HEK293T (cell line): ENCODE results near the gene CSK.

Source experiments
- CTCF ChIA-PET: fragments of 350-600 bp; formaldehyde crosslinking; extraction: SDS; loops from one replicate; lab custom pipeline; 2021; ENCODE audit warnings: antibody characterized with exemption, inconsistent platforms; lab: Yijun Ruan, JAX
- POLR2A ChIA-PET: fragments of 350-600 bp; formaldehyde crosslinking; extraction: SDS; loops from one replicate; lab custom pipeline; 2020; ENCODE audit warnings: antibody characterized with exemption, inconsistent platforms; lab: Yijun Ruan, JAX
- DNase-seq: peaks from one replicate; pipeline ENCODE4 v3.0.0; 2012; ENCODE audit warnings: mixed read lengths; ENCODE audit errors: extremely low spot score
- ARNT ChIP-seq: fragments of 450-650 bp; IDR thresholded peaks from 2 replicates; pipeline ENCODE4 v1.6.1; 2017; ENCODE audit warnings: mild to moderate bottlenecking
- BHLHE40 ChIP-seq: fragments of 450-650 bp; IDR thresholded peaks from 2 replicates; pipeline ENCODE4 v1.6.1; 2016; ENCODE audit warnings: mild to moderate bottlenecking, moderate library complexity, borderline replicate concordance
- CTBP1 ChIP-seq: fragments of 450-650 bp; IDR thresholded peaks from 2 replicates; pipeline ENCODE4 v1.6.1; 2016; ENCODE audit warnings: borderline replicate concordance
- ELF4 ChIP-seq: fragments of 450-650 bp; IDR thresholded peaks from 2 replicates; pipeline ENCODE4 v1.6.1; 2017; ENCODE audit warnings: antibody characterized with exemption
- FOXA1 ChIP-seq: fragments of 450-650 bp; IDR thresholded peaks from 2 replicates; pipeline ENCODE4 v1.6.1; 2016; ENCODE audit warnings: mild to moderate bottlenecking
- FOXK2 ChIP-seq: fragments of 450-650 bp; IDR thresholded peaks from 2 replicates; pipeline ENCODE4 v1.6.1; 2016; ENCODE audit warnings: mild to moderate bottlenecking
- FOXM1 ChIP-seq: fragments of 450-650 bp; IDR thresholded peaks from 2 replicates; pipeline ENCODE4 v1.6.1; 2017; ENCODE audit warnings: mild to moderate bottlenecking, borderline replicate concordance
- HDGF ChIP-seq: fragments of 450-650 bp; IDR thresholded peaks from 2 replicates; pipeline ENCODE4 v1.6.1; 2017; ENCODE audit warnings: antibody characterized with exemption, borderline replicate concordance
- L3MBTL2 ChIP-seq: fragments of 450-650 bp; conservative IDR thresholded peaks from 2 replicates; pipeline ENCODE4 v1.6.1; 2016; ENCODE audit warnings: mild to moderate bottlenecking
- LEF1 ChIP-seq: fragments of 450-650 bp; IDR thresholded peaks from 2 replicates; pipeline ENCODE4 v1.6.1; 2017; ENCODE audit warnings: mild to moderate bottlenecking, borderline replicate concordance
- NFRKB ChIP-seq: fragments of 450-650 bp; IDR thresholded peaks from 2 replicates; pipeline ENCODE4 v1.6.1; 2016; ENCODE audit warnings: mild to moderate bottlenecking, moderate library complexity
- PKNOX1 ChIP-seq: fragments of 450-650 bp; IDR thresholded peaks from 2 replicates; pipeline ENCODE4 v1.6.1; 2016
- SP1 ChIP-seq: fragments of 450-650 bp; IDR thresholded peaks from 2 replicates; pipeline ENCODE4 v1.6.1; 2017
- SUZ12 ChIP-seq: fragments of 450-650 bp; IDR thresholded peaks from 2 replicates; pipeline ENCODE4 v1.6.1; 2016; ENCODE audit warnings: mild to moderate bottlenecking
- TARDBP ChIP-seq: fragments of 450-650 bp; IDR thresholded peaks from 2 replicates; pipeline ENCODE4 v1.6.1; 2016
- ZNF384 ChIP-seq: fragments of 450-650 bp; IDR thresholded peaks from 2 replicates; pipeline ENCODE4 v1.6.1; 2016

Gene CSK

GRCh38 chr15:74808840-74809229, 27.0 kb downstream of the CSK start:
- CTCF ChIA-PET = interaction anchor here (2.4 kb wide), 1 partner anchor 9 kb away, joined by 9 read pairs; no protein-coding TSS in a partner anchor
- DNase-seq = no peak
- POLR2A ChIA-PET = interaction anchor here (0.9 to 1.5 kb wide), 3 partner anchors 9 to 143 kb away, joined by 3 read pairs; no protein-coding TSS in a partner anchor
- TF ChIP-seq TARDBP (no peak), BHLHE40 (no peak), FOXM1 (no peak), FOXK2 (no peak), L3MBTL2 (no peak)

- DNase-seq = no peak
- ChIA-PET CTCF (interaction anchor here (1.9 to 2.4 kb wide), 2 partner anchors 10 to 38 kb away, joined by 9 to 10 read pairs; no protein-coding TSS in a partner anchor), POLR2A (interaction anchor here (0.9 to 1.5 kb wide), 2 partner anchors 10 to 142 kb away, joined by 3 read pairs; no protein-coding TSS in a partner anchor)
- TF ChIP-seq SP1 = no peak
- no peak for TF ChIP-seq TARDBP
- no peak for TF ChIP-seq LEF1
- TF ChIP-seq SUZ12 = no peak
- TF ChIP-seq L3MBTL2 = no peak
- no peak for TF ChIP-seq FOXK2
- TF ChIP-seq FOXA1 = no peak
Observed at GRCh38 chr15:74809242-74809641, 27.4 kb downstream of the CSK start.

- no peak for TF ChIP-seq LEF1
- no peak for TF ChIP-seq FOXK2
- TF ChIP-seq FOXM1 = no peak
- TF ChIP-seq HDGF = no peak
- TF ChIP-seq SUZ12 = no peak
- no peak for TF ChIP-seq CTBP1
- TF ChIP-seq ELF4 = no peak
- ChIA-PET POLR2A (interaction anchor here (0.9 kb wide), 1 partner anchor 10 kb away, joined by 3 read pairs; no protein-coding TSS in a partner anchor), CTCF (interaction anchor here (0.6 to 2.4 kb wide), 4 partner anchors 10 to 431 kb away, joined by 5 to 10 read pairs (median 7); no protein-coding TSS in a partner anchor)
- no peak for DNase-seq
Observed at GRCh38 chr15:74809956-74810355, 28.1 kb downstream of the CSK start.

- no peak for DNase-seq
- CTCF ChIA-PET = interaction anchor here (1.3 kb wide), 1 partner anchor 31 kb away, joined by 3 read pairs; no protein-coding TSS in a partner anchor
- POLR2A ChIA-PET = no interaction called here
- TF ChIP-seq TARDBP = no peak
- TF ChIP-seq SP1 = no peak
- no peak for TF ChIP-seq LEF1
- no peak for TF ChIP-seq HDGF
Observed at GRCh38 chr15:74812533-74812932, 30.7 kb downstream of the CSK start, which contains the start of gene LMAN1L. LMAN1L (plus strand) TSS chr15:74812835; CDS start chr15:74812855, 20 bp downstream.

GRCh38 chr15:74815121-74815934, 33.4 kb downstream of the CSK start:
- DNase-seq = no peak

GRCh38 chr15:74815961-74816360, 34.1 kb downstream of the CSK start:
- no peak for DNase-seq
- CTCF ChIA-PET = no interaction called here
- POLR2A ChIA-PET = interaction anchor here (1.1 to 1.4 kb wide), 2 partner anchors 26 to 91 kb away, joined by 3 read pairs; partner anchors contain the start of gene FAM219B
- TF ChIP-seq FOXA1 (no peak), NFRKB (no peak), ARNT (no peak), BHLHE40 (no peak), TARDBP (no peak), L3MBTL2 (no peak), CTBP1 (no peak), LEF1 (no peak), HDGF (no peak), SP1 (no peak), FOXM1 (no peak), ZNF384 (no peak), SUZ12 (no peak), ELF4 (no peak), PKNOX1 (no peak), FOXK2 (no peak)

More at GRCh38 chr15:74815121-74815934, 33.4 kb downstream of the CSK start:
- TF ChIP-seq LEF1 (no peak), ARNT (no peak), FOXM1 (no peak), ZNF384 (no peak), SUZ12 (no peak), ELF4 (no peak), HDGF (no peak), FOXK2 (no peak), NFRKB (no peak), L3MBTL2 (no peak), TARDBP (no peak), PKNOX1 (no peak), BHLHE40 (no peak), FOXA1 (no peak)
- ChIA-PET CTCF (no interaction called here), POLR2A (interaction anchor here (1.1 to 1.4 kb wide), 2 partner anchors 27 to 91 kb away, joined by 3 read pairs; partner anchors contain the start of gene FAM219B)
